Effector memory CD8-positive, alpha-beta T cell (primary cell): ENCODE measurements around the gene BIVM.

Experiments used
- ATAC-seq: fragments of 150-1000 bp; cut with Tn5 transposase; replicated peaks from 2 replicates; pipeline ENCODE4 v1.10.0; 2021; ENCODE audit warnings: mild to moderate bottlenecking, moderate library complexity
- DNase-seq, 3 experiments: peaks; one replicate each; pipeline ENCODE4 v3.0.0; 2021
- H3K27ac Mint-ChIP-seq, 2 donors: one replicate each; pipeline ENCODE4 v1.8.0; 2022; ENCODE audit warnings: mild to moderate bottlenecking in 2 of 2, mixed read lengths in 2 of 2, moderate library complexity in 2 of 2
- H3K27me3 Mint-ChIP-seq, 2 donors: one replicate each; pipeline ENCODE4 v1.8.0; 2022; ENCODE audit warnings: mixed read lengths in 2 of 2
- H3K36me3 Mint-ChIP-seq: one replicate; pipeline ENCODE4 v1.8.0; 2022; ENCODE audit warnings: mild to moderate bottlenecking, moderate library complexity, mixed read lengths; ENCODE audit not compliant: insufficient read depth
- H3K4me1 Mint-ChIP-seq, 2 donors: one replicate each; pipeline ENCODE4 v1.8.0; 2022; ENCODE audit warnings: low read depth in 2 of 2, mixed read lengths in 2 of 2
- H3K4me3 Mint-ChIP-seq, 2 donors: one replicate each; pipeline ENCODE4 v1.8.0; 2022; ENCODE audit warnings: mild to moderate bottlenecking in 2 of 2, mixed read lengths in 2 of 2, moderate library complexity in 2 of 2
- H3K9me3 Mint-ChIP-seq, 2 donors: one replicate each; pipeline ENCODE4 v1.8.0; 2022; ENCODE audit warnings: mixed read lengths in 2 of 2
- total RNA-seq, 9 experiments: gene quantifications; one replicate each; lab custom pipeline; 2026; lab: John Stamatoyannopoulos, UW

Gene BIVM
- 5.4 to 17.9 (median 10.9) reads per million in 9 experiments for total RNA-seq

GRCh38 chr13:102798581-102799425 is at the start of gene BIVM, which contains the start of gene POGLUT2:
Gene BIVM, plus strand, starts transcription at chr13:102799119. Its CDS starts 8,149 bp downstream, at chr13:102807268.
Gene POGLUT2, minus strand, starts transcription at chr13:102798976. Its CDS starts 306 bp downstream, at chr13:102798670.
- peak; percentile 66 to 71 (median 68) for DNase-seq
- H3K27ac Mint-ChIP-seq, result peak within 1 kb of the TSS; percentile 87 to 91
- H3K4me3 Mint-ChIP-seq, result peak within 1 kb of the TSS; percentile 93 to 96
- no peaks in the 10 kb centered on the region for H3K27me3 Mint-ChIP-seq
- no peaks in the 10 kb centered on the region for H3K9me3 Mint-ChIP-seq
- H3K36me3 Mint-ChIP-seq, result peaks cover 8% of the 10 kb centered on the region
- peaks cover 13 to 24% of the 10 kb centered on the region in 2 donors for H3K4me1 Mint-ChIP-seq
- ATAC-seq, result peak; percentile 79

GRCh38 chr13:102751886-102752285 is 47.0 kb upstream of the BIVM start:
- ATAC-seq (no peak), DNase-seq (no peak)
- H3K27ac Mint-ChIP-seq, result no peak overlapping the region
- H3K27me3 Mint-ChIP-seq, result peaks cover 29 to 38% of the 10 kb centered on the region in 2 donors
- H3K36me3 Mint-ChIP-seq, result no peaks in the 10 kb centered on the region
- H3K4me3 Mint-ChIP-seq, result no peak overlapping the region
- H3K9me3 Mint-ChIP-seq, result no peaks in the 10 kb centered on the region
- no peaks in the 10 kb centered on the region for H3K4me1 Mint-ChIP-seq

- peaks cover 0 to 4% of the 10 kb centered on the region in 2 donors for H3K27me3 Mint-ChIP-seq
- no peak overlapping the region for H3K27ac Mint-ChIP-seq
- no peak for DNase-seq
- no peak for ATAC-seq
- H3K36me3 Mint-ChIP-seq, result no peaks in the 10 kb centered on the region
- no peak overlapping the region for H3K4me3 Mint-ChIP-seq
- no peaks in the 10 kb centered on the region for H3K4me1 Mint-ChIP-seq
- no peaks in the 10 kb centered on the region for H3K9me3 Mint-ChIP-seq
Measured at GRCh38 chr13:102757006-102757405, 41.9 kb upstream of the BIVM start.

- no peaks in the 10 kb centered on the region for H3K4me1 Mint-ChIP-seq
- no peak overlapping the region for H3K27ac Mint-ChIP-seq
- no peak for ATAC-seq
- H3K9me3 Mint-ChIP-seq, result no peaks in the 10 kb centered on the region
- DNase-seq, result no peak
- no peak overlapping the region for H3K4me3 Mint-ChIP-seq
- no peaks in the 10 kb centered on the region for H3K27me3 Mint-ChIP-seq
- H3K36me3 Mint-ChIP-seq, result no peaks in the 10 kb centered on the region
Measured at GRCh38 chr13:102758842-102759241, 40.1 kb upstream of the BIVM start.

- Mint-ChIP-seq H3K9me3 (no peaks in the 10 kb centered on the region), H3K27ac (no peak overlapping the region), H3K27me3 (no peaks in the 10 kb centered on the region), H3K4me1 (no peaks in the 10 kb centered on the region), H3K36me3 (no peaks in the 10 kb centered on the region), H3K4me3 (no peak overlapping the region)
- ATAC-seq (no peak), DNase-seq (no peak)
Measured at GRCh38 chr13:102761071-102761470, 37.8 kb upstream of the BIVM start.

- Mint-ChIP-seq H3K9me3 (no peaks in the 10 kb centered on the region), H3K4me1 (no peaks in the 10 kb centered on the region), H3K27ac (no peak overlapping the region), H3K27me3 (no peaks in the 10 kb centered on the region), H3K36me3 (peaks cover 2% of the 10 kb centered on the region), H3K4me3 (no peak overlapping the region)
- ATAC-seq (no peak), DNase-seq (no peak)
Measured at GRCh38 chr13:102763741-102764140, 35.2 kb upstream of the BIVM start.

GRCh38 chr13:102768909-102769308 is 30.0 kb upstream of the BIVM start:
- H3K27ac Mint-ChIP-seq, result no peak overlapping the region
- peaks cover 13 to 14% of the 10 kb centered on the region in 2 donors for H3K4me1 Mint-ChIP-seq
- peaks cover 22% of the 10 kb centered on the region for H3K36me3 Mint-ChIP-seq
- no peak for ATAC-seq
- no peak overlapping the region for H3K4me3 Mint-ChIP-seq
- no peaks in the 10 kb centered on the region for H3K9me3 Mint-ChIP-seq
- no peak for DNase-seq
- no peaks in the 10 kb centered on the region for H3K27me3 Mint-ChIP-seq

GRCh38 chr13:102769679-102770078 is 29.2 kb upstream of the BIVM start:
- H3K36me3 Mint-ChIP-seq, result peaks cover 29% of the 10 kb centered on the region
- H3K9me3 Mint-ChIP-seq, result no peaks in the 10 kb centered on the region
- no peaks in the 10 kb centered on the region for H3K27me3 Mint-ChIP-seq
- no peak overlapping the region for H3K27ac Mint-ChIP-seq
- no peak for DNase-seq
- ATAC-seq, result no peak
- peaks cover 18 to 19% of the 10 kb centered on the region in 2 donors for H3K4me1 Mint-ChIP-seq
- no peak overlapping the region for H3K4me3 Mint-ChIP-seq

- no peak overlapping the region for H3K4me3 Mint-ChIP-seq
- H3K36me3 Mint-ChIP-seq, result peaks cover 29% of the 10 kb centered on the region
- no peak for DNase-seq
- peaks cover 18 to 19% of the 10 kb centered on the region in 2 donors for H3K4me1 Mint-ChIP-seq
- no peak overlapping the region for H3K27ac Mint-ChIP-seq
- no peaks in the 10 kb centered on the region for H3K27me3 Mint-ChIP-seq
- no peaks in the 10 kb centered on the region for H3K9me3 Mint-ChIP-seq
- no peak for ATAC-seq
Measured at GRCh38 chr13:102770435-102770834, 28.5 kb upstream of the BIVM start.

- H3K4me3 Mint-ChIP-seq, result peak overlapping the region; percentile 83 to 92
- H3K27ac Mint-ChIP-seq, result peak overlapping the region; percentile 18 to 30
- DNase-seq (no peak), ATAC-seq (no peak)
- H3K4me1 Mint-ChIP-seq, result peaks cover 18 to 19% of the 10 kb centered on the region in 2 donors
- no peaks in the 10 kb centered on the region for H3K9me3 Mint-ChIP-seq
- peaks cover 29% of the 10 kb centered on the region for H3K36me3 Mint-ChIP-seq
- no peaks in the 10 kb centered on the region for H3K27me3 Mint-ChIP-seq
Measured at GRCh38 chr13:102771298-102772041, 27.4 kb upstream of the BIVM start.

GRCh38 chr13:102772042-102772425 is 26.9 kb upstream of the BIVM start:
- DNase-seq (no peak), ATAC-seq (no peak)
- Mint-ChIP-seq H3K4me1 (peaks cover 18 to 19% of the 10 kb centered on the region in 2 donors), H3K4me3 (peak overlapping the region; percentile 83 to 92), H3K27ac (no peak overlapping the region), H3K9me3 (no peaks in the 10 kb centered on the region), H3K27me3 (no peaks in the 10 kb centered on the region), H3K36me3 (peaks cover 27% of the 10 kb centered on the region)

GRCh38 chr13:102773441-102774213 is 25.3 kb upstream of the BIVM start, which contains the start of gene TEX30:
Gene TEX30, minus strand, starts transcription at chr13:102773786. Its CDS starts 3,760 bp downstream, at chr13:102770026.
- H3K36me3 Mint-ChIP-seq, result peaks cover 27% of the 10 kb centered on the region
- no peaks in the 10 kb centered on the region for H3K27me3 Mint-ChIP-seq
- ATAC-seq, result peak; percentile 93
- peak within 1 kb of the TSS; percentile 89 to 91 for H3K27ac Mint-ChIP-seq
- H3K9me3 Mint-ChIP-seq, result no peaks in the 10 kb centered on the region
- DNase-seq, result peak; percentile 84 to 91 (median 84)
- peaks cover 18 to 19% of the 10 kb centered on the region in 2 donors for H3K4me1 Mint-ChIP-seq
- peak within 1 kb of the TSS; percentile 83 to 92 for H3K4me3 Mint-ChIP-seq

GRCh38 chr13:102774214-102774568 is 24.7 kb upstream of the BIVM start:
- Mint-ChIP-seq H3K27me3 (no peaks in the 10 kb centered on the region), H3K4me1 (peaks cover 24% of the 10 kb centered on the region in 2 donors), H3K9me3 (no peaks in the 10 kb centered on the region), H3K4me3 (peak overlapping the region; percentile 83 to 92), H3K27ac (peak overlapping the region; percentile 89 to 91), H3K36me3 (peaks cover 27% of the 10 kb centered on the region)
- DNase-seq (no peak), ATAC-seq (no peak)
